GM23248 (cell line): ENCODE results near the gene RMDN3. TPM values are rescaled to one million over a fixed set of nuclear protein-coding genes. Genes with fewer than 3 reads are reported as not detected.

ENCODE experiments used
- DNase-seq: peaks from one replicate; pipeline ENCODE4 v3.0.0-alpha.2; 2015
- H2AFZ ChIP-seq: fragments of 200-600 bp; sonication (generic); 2 replicates; pipeline ENCODE4 v1.6.1; 2016; ENCODE audit warnings: antibody characterized with exemption
- H3F3A ChIP-seq: fragments of 200-600 bp; sonication (generic); 2 replicates; pipeline ENCODE4 v1.6.1; 2016; ENCODE audit warnings: mild to moderate bottlenecking, antibody characterized with exemption, mixed run types; ENCODE audit not compliant: insufficient read depth
- H3K27ac ChIP-seq: fragments of 200-600 bp; sonication (generic); 2 replicates; pipeline ENCODE4 v1.5.1; 2016; ENCODE audit warnings: mild to moderate bottlenecking
- H3K27me3 ChIP-seq: fragments of 200-600 bp; sonication (generic); replicated peaks from 2 replicates; pipeline ENCODE4 v1.6.1; 2016; ENCODE audit warnings: mild to moderate bottlenecking; ENCODE audit not compliant: insufficient read depth
- H3K36me3 ChIP-seq: fragments of 200-600 bp; sonication (generic); 2 replicates; pipeline ENCODE4 v1.6.1; 2016; ENCODE audit warnings: low read depth, mild to moderate bottlenecking
- H3K4me1 ChIP-seq: fragments of 200-600 bp; sonication (generic); 2 replicates; pipeline ENCODE4 v1.6.1; 2016; ENCODE audit warnings: mild to moderate bottlenecking; ENCODE audit not compliant: insufficient read depth
- H3K4me2 ChIP-seq: fragments of 200-600 bp; sonication (generic); one replicate; pipeline ENCODE4 v1.6.1; 2016; ENCODE audit warnings: mild to moderate bottlenecking; ENCODE audit not compliant: unreplicated experiment
- H3K4me3 ChIP-seq: fragments of 200-600 bp; sonication (generic); 2 replicates; pipeline ENCODE4 v1.5.1; 2016; ENCODE audit warnings: mild to moderate bottlenecking
- H3K79me2 ChIP-seq: fragments of 200-600 bp; sonication (generic); 2 replicates; pipeline ENCODE4 v1.6.1; 2016; ENCODE audit warnings: mild to moderate bottlenecking; ENCODE audit not compliant: insufficient read depth
- H3K9ac ChIP-seq: fragments of 200-600 bp; sonication (generic); 2 replicates; pipeline ENCODE4 v1.6.1; 2016; ENCODE audit warnings: mild to moderate bottlenecking
- H3K9me2 ChIP-seq: fragments of 200-600 bp; sonication (generic); 2 replicates; pipeline ENCODE4 v1.6.1; 2016; ENCODE audit warnings: mixed run types, mild to moderate bottlenecking, moderate library complexity; ENCODE audit not compliant: insufficient read depth
- H3K9me3 ChIP-seq: fragments of 200-600 bp; sonication (generic); one replicate; pipeline ENCODE4 v1.6.1; 2017; ENCODE audit warnings: low read depth
- H4K20me1 ChIP-seq: fragments of 200-600 bp; sonication (generic); 2 replicates; pipeline ENCODE4 v1.6.0; 2016; ENCODE audit not compliant: insufficient read depth
- EZH2 ChIP-seq: fragments of 200-600 bp; sonication (generic); IDR thresholded peaks from 2 replicates; pipeline ENCODE4 v1.6.1; 2018; ENCODE audit warnings: antibody characterized with exemption, mild to moderate bottlenecking; ENCODE audit not compliant: insufficient read depth, poor library complexity, severe bottlenecking
- EZH2phosphoT487 ChIP-seq: fragments of 200-600 bp; sonication (generic); IDR thresholded peaks from 2 replicates; pipeline ENCODE4 v1.6.1; 2018; ENCODE audit warnings: antibody characterized with exemption, moderate library complexity, mild to moderate bottlenecking, low read depth; ENCODE audit not compliant: insufficient read depth
- WGBS, 2 experiments: methylation state at CpG; one replicate each; pipeline ENCODE4 v1.1.6; 2015 to 2017; ENCODE audit warnings: low lambda C conversion rate in 2 of 2, low coverage in 1 of 2; ENCODE audit errors: missing lambda C conversion rate in 2 of 2; 5-methylcytosine and 5-hydroxymethylcytosine counted together
- in situ Hi-C: fragments of 300-500 bp; cut with MboI; formaldehyde crosslinking; loops from 2 replicates; pipeline ENCODE4 v1.15.0; 2020
- polyA plus RNA-seq: library from polyadenylated mRNA; unstranded; fragments of >200 nt; fragmentation: Nextera tagmentation; extraction: Ambion mirVana; gene quantifications from 2 replicates; pipeline ENCODE4 v1.2.1, GENCODE V29; 2016
- total RNA-seq: library from RNA; depleted of rRNA; stranded (reverse); fragments of >200 nt; shearing (Covaris generic); gene quantifications from 2 replicates; pipeline ENCODE4 v1.2.3, GENCODE V29; 2014

RMDN3 gene
- total and polyA plus RNA-seq, 2 experiments from 2014 or later = 25.9 to 41.4 TPM

GRCh38 chr15:40796512-40796911, 41.5 kb upstream of the RMDN3 start:
- Histone ChIP-seq H3F3A (peaks cover 15% of the 10 kb centered on the region), H3K9ac (no peak overlapping the region), H4K20me1 (peaks cover 4% of the 10 kb centered on the region; the same call in 1 of the 2 replicates), H3K36me3 (no peaks in the 10 kb centered on the region), H3K27ac (no peak overlapping the region), H3K79me2 (peaks cover 82% of the 10 kb centered on the region), H3K4me1 (peaks cover 12% of the 10 kb centered on the region), H3K4me2 (no peak overlapping the region), H3K9me3 (no peaks in the 10 kb centered on the region), H3K9me2 (no peaks in the 10 kb centered on the region), H2AFZ (no peak overlapping the region), H3K4me3 (no peak overlapping the region), H3K27me3 (no peaks in the 10 kb centered on the region)
- TF ChIP-seq EZH2 (no peak), EZH2phosphoT487 (no peak)
- 94 to 98% methylated on average over 5 of the region's 5 CpGs for WGBS, 2 experiments
- DNase-seq = no peak
- in situ Hi-C loops = no loop called here

- H3K36me3 ChIP-seq = peaks cover 2% of the 10 kb centered on the region; the same call in 1 of the 2 replicates
- H3K9me2 ChIP-seq = no peaks in the 10 kb centered on the region
- H3K27me3 ChIP-seq = no peaks in the 10 kb centered on the region
- in situ Hi-C loops = no loop called here
- no peak overlapping the region for H3K9ac ChIP-seq
- no peaks in the 10 kb centered on the region for H3K9me3 ChIP-seq
- H3K4me2 ChIP-seq = no peak overlapping the region
- no peak overlapping the region for H3K27ac ChIP-seq
- H4K20me1 ChIP-seq = peaks cover 1% of the 10 kb centered on the region; the same call in 1 of the 2 replicates
- H3K4me3 ChIP-seq = no peak overlapping the region
- H2AFZ ChIP-seq = no peak overlapping the region
- TF ChIP-seq EZH2 = no peak
- no peak for TF ChIP-seq EZH2phosphoT487
- H3F3A ChIP-seq = peaks cover 15% of the 10 kb centered on the region
- H3K4me1 ChIP-seq = peaks cover 12% of the 10 kb centered on the region
- peaks cover 83% of the 10 kb centered on the region for H3K79me2 ChIP-seq
- WGBS, 2 experiments = 79 to 82% methylated on average over 2 of the region's 2 CpGs
- no peak for DNase-seq
Measured at GRCh38 chr15:40796041-40796440, 41.0 kb upstream of the RMDN3 start.

GRCh38 chr15:40793216-40793989, 38.3 kb upstream of the RMDN3 start:
- Histone ChIP-seq H3K9ac (peak overlapping the region; percentile 44), H4K20me1 (no peaks in the 10 kb centered on the region), H3K4me2 (peak overlapping the region; percentile 29), H3F3A (peaks cover 15% of the 10 kb centered on the region), H3K27me3 (no peaks in the 10 kb centered on the region), H3K4me3 (0 out of 2 replicates have a peak overlapping the region, but pooled peaks have one; percentile 2), H3K9me3 (no peaks in the 10 kb centered on the region), H3K4me1 (peaks cover 17% of the 10 kb centered on the region), H3K9me2 (no peaks in the 10 kb centered on the region), H3K36me3 (peaks cover 2% of the 10 kb centered on the region; the same call in 1 of the 2 replicates), H3K27ac (peak overlapping the region; percentile 65), H2AFZ (0 out of 2 replicates have a peak overlapping the region, but pooled peaks have one; percentile 11), H3K79me2 (peaks cover 69% of the 10 kb centered on the region)
- no peak for TF ChIP-seq EZH2phosphoT487
- TF ChIP-seq EZH2 = no peak
- peak; percentile 93 for DNase-seq
- 17 to 23% methylated on average over 9 of the region's 9 CpGs for WGBS, 2 experiments
- in situ Hi-C loops = no loop called here

DNA sequence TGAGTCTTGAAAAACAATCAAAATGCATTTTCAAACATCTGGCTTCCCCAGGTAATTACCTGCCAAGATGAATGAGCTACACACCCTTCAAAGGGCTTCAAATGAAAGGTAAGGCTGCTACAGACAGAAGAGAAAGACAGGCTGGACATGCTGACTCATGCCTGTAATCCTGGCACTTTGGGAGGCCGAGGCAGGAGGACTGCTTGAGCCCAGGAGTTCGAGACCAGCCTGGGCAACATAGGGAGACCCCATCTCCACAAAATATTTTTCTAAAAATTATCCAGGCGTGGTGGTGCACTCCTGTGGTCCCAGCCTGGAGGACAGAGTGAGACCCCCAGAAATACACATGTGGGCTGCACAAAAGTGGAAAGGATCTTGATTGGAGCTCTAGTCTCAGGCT, 37.3 kb upstream of the RMDN3 start:
- peaks cover 23% of the 10 kb centered on the region for H3K4me1 ChIP-seq
- H3K79me2 ChIP-seq = peaks cover 60% of the 10 kb centered on the region
- no peak for DNase-seq
- H3K27me3 ChIP-seq = no peaks in the 10 kb centered on the region
- in situ Hi-C loops = no loop called here
- H3K27ac ChIP-seq = no peak overlapping the region
- peaks cover 20% of the 10 kb centered on the region for H3F3A ChIP-seq
- no peak for TF ChIP-seq EZH2phosphoT487
- TF ChIP-seq EZH2 = no peak
- no peaks in the 10 kb centered on the region for H3K9me2 ChIP-seq
- no peaks in the 10 kb centered on the region for H3K9me3 ChIP-seq
- no peak overlapping the region for H2AFZ ChIP-seq
- H3K9ac ChIP-seq = no peak overlapping the region
- H3K4me2 ChIP-seq = no peak overlapping the region
- WGBS, 2 experiments = 88 to 99% methylated on average over 3 of the region's 3 CpGs
- peaks cover 2% of the 10 kb centered on the region; the same call in 1 of the 2 replicates for H3K36me3 ChIP-seq
- no peaks in the 10 kb centered on the region for H4K20me1 ChIP-seq
- H3K4me3 ChIP-seq = no peak overlapping the region
